HEK293 (cell line): ENCODE results near the gene ALDH4A1.

Experiments used
- CTCF ChIP-seq: fragments of 450-650 bp; formaldehyde crosslinking; IDR thresholded peaks from 2 replicates; pipeline ENCODE4 v1.5.1; 2016; ENCODE audit warnings: missing biosample characterization, missing genetic modification characterization
- YY1 ChIP-seq: fragments of 450-650 bp; formaldehyde crosslinking; IDR thresholded peaks from 2 replicates; pipeline ENCODE4 v1.5.1; 2018; ENCODE audit warnings: missing biosample characterization, missing genetic modification characterization
- ZNF133 ChIP-seq: fragments of 450-650 bp; formaldehyde crosslinking; IDR thresholded peaks from 2 replicates; pipeline ENCODE4 v1.5.1; 2016; ENCODE audit warnings: missing biosample characterization, missing genetic modification characterization
- ZNF140 ChIP-seq: fragments of 450-650 bp; formaldehyde crosslinking; IDR thresholded peaks from 2 replicates; pipeline ENCODE4 v1.5.1; 2016; ENCODE audit warnings: missing biosample characterization, missing genetic modification characterization
- ZNF639 ChIP-seq: fragments of 450-650 bp; formaldehyde crosslinking; IDR thresholded peaks from 2 replicates; pipeline ENCODE4 v1.5.1; 2016; ENCODE audit warnings: missing biosample characterization, missing genetic modification characterization
- ZNF747 ChIP-seq: fragments of 450-650 bp; formaldehyde crosslinking; IDR thresholded peaks from 2 replicates; pipeline ENCODE4 v1.5.1; 2016; ENCODE audit warnings: missing biosample characterization, missing genetic modification characterization
- ZNF792 ChIP-seq: fragments of 450-650 bp; formaldehyde crosslinking; IDR thresholded peaks from 2 replicates; pipeline ENCODE4 v1.5.1; 2016; ENCODE audit warnings: missing biosample characterization, missing genetic modification characterization

- TF ChIP-seq ZNF747 (tag by site-specific recombination), result no peak
- no peak for TF ChIP-seq CTCF
- no peak for TF ChIP-seq YY1
- no peak for TF ChIP-seq ZNF140
- TF ChIP-seq ZNF639, result no peak
- TF ChIP-seq ZNF133 (tag by site-specific recombination), result no peak
- no peak for TF ChIP-seq ZNF792 (tag by site-specific recombination)
Measured at GRCh38 chr1:18900303-18900841, 2.0 kb downstream of the ALDH4A1 start.
